Body of pancreas (tissue), 4 donors: Measurements from ENCODE around the gene ENPP4.

ENCODE experiments used
- CTCF ChIP-seq, 7 experiments: fragments of 450-650 bp in 4 of 7; fragments of 200-600 bp in 3 of 7; sonication (generic) in 3 of 7; IDR thresholded peaks; one replicate each; pipeline ENCODE4 v1.5.1; 2016 to 2019; ENCODE audit warnings: antibody characterized with exemption in 7 of 7
- POLR2A ChIP-seq, 3 donors: fragments of 450-650 bp; IDR thresholded peaks; one replicate each; pipeline ENCODE4 v1.6.1; 2016; ENCODE audit warnings: antibody characterized with exemption in 3 of 3, mild to moderate bottlenecking in 2 of 3

- TF ChIP-seq CTCF (IDR thresholded peaks at IDR 0.05) (no peak), POLR2A (IDR thresholded peaks at IDR 0.05) (no peak)
Measured at GRCh38 chr6:46135176-46135575, 5.4 kb downstream of the ENPP4 start.
